ENCODE measurements around the gene TUBGCP2.
"Not testable (repeated sequence)": the region's sequence is repeated elsewhere in the genome, so short reads cannot be mapped to it uniquely, and the experiment has no call there.

TUBGCP2 gene

DNA sequence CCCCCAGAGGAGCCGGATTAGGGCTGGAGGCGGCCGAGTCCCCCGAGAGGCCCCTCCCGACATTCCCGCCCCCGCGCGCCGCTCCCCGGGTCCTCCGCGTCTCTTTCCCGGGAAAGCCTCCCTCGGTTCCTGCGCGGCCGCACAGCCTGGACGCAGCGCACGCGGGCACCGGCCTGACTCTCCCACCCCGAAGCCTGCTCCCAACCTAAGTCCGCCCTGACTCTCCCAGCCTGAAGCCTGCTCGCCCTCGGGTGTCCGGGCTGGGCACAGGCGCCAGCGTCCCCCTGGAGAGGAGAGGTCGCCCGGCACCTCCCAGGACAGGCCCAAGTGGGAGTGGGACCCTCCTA lies 71.5 kb downstream of the TUBGCP2 start:
- no peak for DNase-seq
- TF ChIP-seq, protein P1, sequence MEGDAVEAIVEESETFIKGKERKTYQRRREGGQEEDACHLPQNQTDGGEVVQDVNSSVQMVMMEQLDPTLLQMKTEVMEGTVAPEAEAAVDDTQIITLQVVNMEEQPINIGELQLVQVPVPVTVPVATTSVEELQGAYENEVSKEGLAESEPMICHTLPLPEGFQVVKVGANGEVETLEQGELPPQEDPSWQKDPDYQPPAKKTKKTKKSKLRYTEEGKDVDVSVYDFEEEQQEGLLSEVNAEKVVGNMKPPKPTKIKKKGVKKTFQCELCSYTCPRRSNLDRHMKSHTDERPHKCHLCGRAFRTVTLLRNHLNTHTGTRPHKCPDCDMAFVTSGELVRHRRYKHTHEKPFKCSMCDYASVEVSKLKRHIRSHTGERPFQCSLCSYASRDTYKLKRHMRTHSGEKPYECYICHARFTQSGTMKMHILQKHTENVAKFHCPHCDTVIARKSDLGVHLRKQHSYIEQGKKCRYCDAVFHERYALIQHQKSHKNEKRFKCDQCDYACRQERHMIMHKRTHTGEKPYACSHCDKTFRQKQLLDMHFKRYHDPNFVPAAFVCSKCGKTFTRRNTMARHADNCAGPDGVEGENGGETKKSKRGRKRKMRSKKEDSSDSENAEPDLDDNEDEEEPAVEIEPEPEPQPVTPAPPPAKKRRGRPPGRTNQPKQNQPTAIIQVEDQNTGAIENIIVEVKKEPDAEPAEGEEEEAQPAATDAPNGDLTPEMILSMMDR (IDR thresholded peaks at IDR 0.05; ENCODE audit: low read depth, low read length): no peak
- H3K4me3 ChIP-seq (ENCODE audit: low read depth, low read length): no peak overlapping the region
- no peaks in the 10 kb centered on the region for H3K9me3 ChIP-seq
- peaks cover 61% of the 10 kb centered on the region for H3K27me3 ChIP-seq
- H3K36me3 ChIP-seq: no peaks in the 10 kb centered on the region
- no peaks in the 10 kb centered on the region for H3K4me1 ChIP-seq

DNA sequence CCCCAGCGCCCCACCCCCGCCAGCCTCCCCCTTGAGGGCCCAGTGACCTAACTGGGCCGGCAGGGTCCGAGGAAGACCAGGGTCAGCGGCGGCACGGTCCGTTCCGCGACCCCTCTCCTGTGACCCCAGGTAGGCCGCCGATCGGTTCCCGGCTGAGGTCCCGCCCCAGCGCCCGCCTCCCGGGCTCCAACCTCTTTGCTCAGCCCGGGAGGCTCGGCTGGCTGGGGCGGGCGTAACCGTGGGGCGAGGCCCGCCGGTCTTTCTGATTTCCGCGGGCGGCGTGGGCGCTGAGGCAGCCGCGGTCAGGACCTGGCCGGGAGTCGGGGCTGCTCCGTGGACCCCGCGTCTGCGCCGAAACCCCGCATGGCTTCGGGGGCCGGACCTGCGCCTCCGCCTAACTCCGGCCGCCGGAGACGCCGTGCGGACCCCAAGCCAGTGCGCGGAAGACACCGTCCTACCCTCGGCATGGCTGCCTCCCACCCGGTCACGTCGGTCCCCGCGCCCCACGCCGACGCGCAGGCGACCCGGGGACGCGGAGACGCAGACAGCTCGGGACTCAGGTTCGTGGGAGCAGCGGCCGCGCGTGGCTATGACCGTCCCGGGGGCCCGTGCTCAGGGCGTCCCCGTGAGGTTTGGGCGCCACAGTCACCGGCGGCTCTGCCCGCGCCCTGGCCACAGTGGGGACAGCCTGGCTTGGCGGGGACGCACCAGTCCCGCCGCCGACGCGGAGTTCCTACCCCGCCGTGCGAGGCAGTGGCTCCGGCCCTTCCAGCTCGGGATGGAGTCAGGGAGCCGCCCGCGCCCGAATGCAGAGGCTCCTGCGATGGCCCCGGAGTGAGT lies 72.1 kb downstream of the TUBGCP2 start:
- H3K4me3 ChIP-seq (ENCODE audit: low read depth, low read length): no peak overlapping the region
- DNase-seq: no peak
- TF ChIP-seq, protein P1 (IDR thresholded peaks at IDR 0.05; ENCODE audit: low read depth, low read length): no peak
- peaks cover 64% of the 10 kb centered on the region for H3K27me3 ChIP-seq
- no peaks in the 10 kb centered on the region for H3K9me3 ChIP-seq
- H3K4me1 ChIP-seq: no peaks in the 10 kb centered on the region
- no peaks in the 10 kb centered on the region for H3K36me3 ChIP-seq

DNA sequence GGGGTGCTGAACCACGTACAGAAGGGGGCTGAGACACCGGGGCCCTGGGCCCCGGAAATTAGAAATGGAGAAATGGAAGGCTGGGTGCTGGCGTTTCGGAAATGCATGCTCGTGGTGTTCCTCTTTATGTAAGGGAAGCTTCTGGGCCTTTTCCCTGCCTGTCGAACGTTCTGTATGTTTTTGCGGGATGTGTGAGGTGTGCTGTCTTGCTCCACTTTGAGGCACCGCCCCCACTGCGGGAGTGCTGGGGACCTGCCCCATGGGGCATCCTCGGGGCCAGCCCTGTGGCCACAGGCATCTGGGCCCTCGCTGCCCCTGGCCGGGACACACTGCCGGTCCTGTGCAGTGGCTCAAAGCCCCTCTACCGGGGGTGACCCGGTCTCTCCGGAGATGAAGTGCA lies 72.7 kb downstream of the TUBGCP2 start:
- DNase-seq: no peak
- Histone ChIP-seq H3K4me1 (no peaks in the 10 kb centered on the region), H3K9me3 (no peaks in the 10 kb centered on the region), H3K4me3 (ENCODE audit: low read depth, low read length) (no peak overlapping the region), H3K27me3 (peaks cover 65% of the 10 kb centered on the region), H3K36me3 (no peaks in the 10 kb centered on the region)
- TF ChIP-seq, protein P1 (IDR thresholded peaks at IDR 0.05; ENCODE audit: low read depth, low read length): no peak

DNA sequence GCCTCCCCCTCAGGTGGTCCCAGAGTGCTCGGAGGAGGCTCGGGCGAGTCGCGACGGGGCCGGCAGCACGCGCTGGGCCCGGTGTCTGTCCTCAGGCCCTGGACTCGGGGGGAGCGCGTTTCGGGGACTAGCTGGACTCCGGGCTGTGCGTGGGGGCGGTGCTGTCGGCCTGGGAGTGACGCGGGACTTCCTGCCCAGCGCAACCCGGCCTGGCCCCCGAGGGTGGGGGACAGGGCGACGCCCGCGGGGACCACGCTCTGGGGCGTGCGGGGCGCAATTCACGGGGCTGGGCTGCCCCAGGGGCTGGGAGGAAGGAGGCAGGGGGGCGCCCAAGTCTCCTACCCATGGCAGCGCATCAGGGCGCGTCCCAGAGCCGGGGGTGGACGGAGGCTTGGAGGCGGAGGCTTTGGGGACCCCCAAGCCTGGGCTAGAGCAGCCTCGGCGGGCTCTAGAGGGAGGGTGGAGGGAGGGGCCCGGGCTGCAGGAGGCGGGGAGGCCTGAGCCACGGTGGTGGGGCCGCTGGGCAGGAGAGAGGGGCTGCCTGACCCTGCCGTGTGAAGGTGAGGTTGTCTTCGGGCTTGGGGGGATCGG lies 73.3 kb downstream of the TUBGCP2 start:
- Histone ChIP-seq H3K4me3 (ENCODE audit: low read depth, low read length) (no peak overlapping the region), H3K4me1 (no peaks in the 10 kb centered on the region), H3K9me3 (no peaks in the 10 kb centered on the region), H3K27me3 (peaks cover 69% of the 10 kb centered on the region), H3K36me3 (no peaks in the 10 kb centered on the region)
- DNase-seq: no peak
- TF ChIP-seq, protein P1 (IDR thresholded peaks at IDR 0.05; ENCODE audit: low read depth, low read length): no peak

DNA sequence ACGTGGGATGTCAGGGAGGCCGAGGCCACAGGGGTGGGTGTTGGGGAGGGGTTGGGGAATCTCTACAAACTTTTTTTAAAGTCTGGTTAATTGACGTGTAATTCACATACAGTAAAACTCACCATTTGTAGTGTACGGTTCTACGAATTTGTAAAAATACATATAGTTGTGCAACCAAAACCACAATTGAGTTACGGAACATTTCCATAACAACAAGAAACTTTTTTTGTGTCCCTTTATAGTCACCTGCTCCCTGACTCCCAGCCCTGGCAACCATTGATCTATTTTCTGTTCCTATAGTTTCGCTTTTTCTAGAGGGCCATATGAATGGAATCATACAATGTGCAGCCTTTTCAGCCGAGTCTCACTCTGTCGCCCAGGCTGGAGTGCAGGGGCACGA lies 73.9 kb downstream of the TUBGCP2 start:
- peaks cover 72% of the 10 kb centered on the region for H3K27me3 ChIP-seq
- H3K4me1 ChIP-seq: not testable (repeated sequence)

DNA sequence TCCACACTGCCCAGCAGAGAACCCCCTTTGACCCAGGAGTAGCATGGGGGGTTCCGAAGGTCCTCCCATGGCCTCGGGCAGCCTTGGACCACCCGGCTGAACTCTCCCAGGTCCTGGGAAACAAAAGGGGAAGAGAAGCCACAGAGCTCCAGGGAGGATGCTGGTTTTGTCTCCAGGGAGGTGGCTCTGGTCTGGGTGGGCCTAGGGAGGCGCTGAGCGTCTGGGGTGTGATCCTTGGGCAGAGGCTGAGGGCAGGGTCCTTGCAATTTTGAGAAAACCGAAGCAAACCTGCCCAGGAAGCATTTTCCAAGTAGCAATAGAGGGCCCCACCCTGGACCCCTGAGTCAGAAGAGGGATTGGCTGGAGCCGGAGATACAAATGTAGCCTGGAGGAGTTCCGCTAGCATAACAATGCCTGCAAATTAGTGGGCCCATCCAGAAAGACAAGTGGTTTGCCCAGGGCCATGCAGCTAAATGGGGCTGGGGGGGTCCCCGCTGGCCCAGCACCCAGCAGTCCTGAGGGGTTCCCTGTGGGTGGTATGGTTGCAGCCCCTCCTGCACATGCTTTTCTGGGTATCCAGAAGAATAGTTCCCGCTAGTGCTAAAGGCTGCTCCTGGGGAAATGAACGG lies 76.6 kb downstream of the TUBGCP2 start:
- Histone ChIP-seq H3K4me3 (ENCODE audit: low read depth, low read length) (no peak overlapping the region), H3K4me1 (no peaks in the 10 kb centered on the region), H3K27me3 (peaks cover 70% of the 10 kb centered on the region), H3K36me3 (no peaks in the 10 kb centered on the region), H3K9me3 (no peaks in the 10 kb centered on the region)
- no peak for DNase-seq
- TF ChIP-seq, protein P1 (IDR thresholded peaks at IDR 0.05; ENCODE audit: low read depth, low read length): no peak

More for the DNA sequence above, 73.9 kb downstream of the TUBGCP2 start:
- DNase-seq; H3K9me3 ChIP-seq; H3K36me3 ChIP-seq; H3K4me3 ChIP-seq (ENCODE audit: low read depth, low read length): not testable (repeated sequence)
